GM18526 (cell line): ENCODE measurements around the gene BSCL2.

ENCODE experiments used
- POLR2A ChIP-seq: IDR thresholded peaks from 3 replicates; pipeline ENCODE4 v1.6.1; 2011; ENCODE audit not compliant: insufficient read length; ENCODE audit errors: extremely low read depth

Gene BSCL2

GRCh38 chr11:62676698-62677097 lies 30.5 kb downstream of the BSCL2 start:
- no peak for TF ChIP-seq POLR2A

GRCh38 chr11:62673196-62673525 lies 34.1 kb downstream of the BSCL2 start:
- TF ChIP-seq POLR2A: no peak

DNA sequence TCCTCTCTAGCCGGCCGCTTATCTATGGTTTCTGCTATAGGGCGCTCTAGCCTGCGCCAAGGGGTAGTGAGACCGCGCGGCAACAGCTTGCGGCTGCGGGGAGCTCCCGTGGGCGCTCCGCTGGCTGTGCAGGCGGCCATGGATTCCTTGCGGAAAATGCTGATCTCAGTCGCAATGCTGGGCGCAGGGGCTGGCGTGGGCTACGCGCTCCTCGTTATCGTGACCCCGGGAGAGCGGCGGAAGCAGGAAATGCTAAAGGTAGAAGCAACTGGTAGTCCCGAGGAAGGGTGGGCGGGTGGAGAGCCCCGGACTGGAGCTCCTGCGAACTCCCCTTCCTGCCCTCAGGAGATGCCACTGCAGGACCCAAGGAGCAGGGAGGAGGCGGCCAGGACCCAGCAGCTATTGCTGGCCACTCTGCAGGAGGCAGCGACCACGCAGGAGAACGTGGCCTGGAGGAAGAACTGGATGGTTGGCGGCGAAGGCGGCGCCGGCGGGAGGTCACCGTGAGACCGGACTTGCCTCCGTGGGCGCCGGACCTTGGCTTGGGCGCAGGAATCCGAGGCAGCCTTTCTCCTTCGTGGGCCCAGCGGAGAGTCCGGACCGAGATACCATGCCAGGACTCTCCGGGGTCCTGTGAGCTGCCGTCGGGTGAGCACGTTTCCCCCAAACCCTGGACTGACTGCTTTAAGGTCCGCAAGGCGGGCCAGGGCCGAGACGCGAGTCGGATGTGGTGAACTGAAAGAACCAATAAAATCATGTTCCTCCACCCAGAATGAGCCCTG lies 35.4 kb downstream of the BSCL2 start, which contains the start of the genes LBHD1 and UQCC3:
TSS of gene LBHD1 (minus strand) at position 660 of the 782 bp plus-strand sequence. CDS start 2,236 bp downstream, outside the sequence.
TSS of gene UQCC3 (plus strand) at position 66 of the 782 bp plus-strand sequence. CDS start at position 139, 73 bp downstream.
- TF ChIP-seq POLR2A: peak; percentile 81

- no peak for TF ChIP-seq POLR2A
These were observed 36.0 kb downstream of the BSCL2 start for GRCh38 chr11:62671236-62671607.

DNA sequence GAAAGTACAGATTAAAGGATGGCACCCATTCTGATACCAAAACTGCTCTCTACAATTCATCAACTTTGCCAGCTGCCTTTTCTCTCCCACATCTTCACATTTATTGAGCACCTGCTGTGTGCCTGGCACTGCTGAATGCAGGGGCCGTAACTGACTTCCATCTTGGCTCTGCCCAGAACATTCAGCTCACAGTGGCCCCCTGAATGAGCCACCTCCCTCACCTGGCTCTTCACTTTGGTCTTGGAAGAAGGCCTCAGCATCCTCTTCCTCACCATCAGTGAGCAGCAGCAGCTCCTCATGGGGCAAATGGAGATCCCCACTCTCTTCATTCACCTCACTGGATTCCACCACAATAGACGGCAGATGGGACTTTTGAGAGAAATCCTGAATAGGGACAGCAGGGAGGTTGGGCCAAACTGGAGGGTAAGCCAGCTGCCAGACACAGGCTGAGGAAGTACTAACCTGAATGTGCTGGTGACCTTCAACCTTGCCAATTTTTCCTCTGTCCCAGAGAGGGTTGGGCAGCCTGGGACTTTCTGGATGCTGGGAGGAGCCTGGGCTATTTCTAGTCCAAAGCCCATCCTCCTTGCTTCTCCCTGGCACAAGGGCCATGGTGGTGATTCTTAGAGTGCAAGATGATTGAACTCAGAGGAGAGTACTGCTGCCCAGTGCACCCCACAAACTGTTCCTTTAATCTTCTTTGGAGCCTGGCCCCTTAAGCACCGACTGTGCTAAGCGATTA lies 37.6 kb downstream of the BSCL2 start:
- TF ChIP-seq POLR2A: no peak

- no peak for TF ChIP-seq POLR2A
These were observed 39.8 kb downstream of the BSCL2 start for GRCh38 chr11:62667460-62667859.

DNA sequence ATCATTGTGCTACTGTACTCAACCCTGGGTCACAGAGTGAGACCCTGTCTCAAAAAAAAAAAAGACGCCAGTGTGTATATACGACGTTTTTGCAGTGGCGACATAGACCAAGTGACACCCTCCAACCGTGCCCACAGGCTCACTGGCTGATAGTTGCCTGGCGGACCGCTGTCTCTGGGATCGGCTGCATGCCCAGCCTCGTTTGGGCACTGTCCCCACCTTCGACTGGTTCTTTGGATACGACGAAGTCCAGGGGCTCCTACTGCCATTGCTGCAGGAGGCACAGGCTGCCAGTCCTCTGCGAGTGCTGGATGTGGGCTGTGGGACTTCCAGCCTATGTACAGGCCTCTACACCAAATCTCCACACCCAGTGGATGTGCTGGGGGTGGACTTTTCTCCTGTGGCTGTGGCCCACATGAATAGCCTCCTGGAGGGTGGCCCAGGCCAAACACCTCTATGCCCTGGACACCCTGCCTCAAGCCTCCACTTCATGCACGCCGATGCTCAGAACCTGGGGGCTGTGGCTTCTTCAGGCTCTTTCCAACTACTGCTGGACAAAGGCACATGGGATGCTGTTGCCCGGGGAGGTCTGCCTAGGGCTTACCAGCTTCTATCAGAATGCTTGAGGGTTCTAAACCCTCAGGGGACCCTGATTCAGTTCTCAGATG lies 40.8 kb downstream of the BSCL2 start:
- TF ChIP-seq POLR2A: no peak

GRCh38 chr11:62665599-62666258 lies 41.5 kb downstream of the BSCL2 start:
- TF ChIP-seq POLR2A: no peak

- peak; percentile 100 for TF ChIP-seq POLR2A
These were observed 42.1 kb downstream of the BSCL2 start, which contains the start of the genes C11orf98 and CSKMT for GRCh38 chr11:62665075-62665598. TSS of gene C11orf98 (minus strand) at chr11:62665210. CDS start at chr11:62665169, 41 bp downstream. TSS of gene CSKMT (plus strand) at chr11:62665312. CDS start at chr11:62665880, 568 bp downstream.

GRCh38 chr11:62664405-62665074 lies 42.7 kb downstream of the BSCL2 start:
- no peak for TF ChIP-seq POLR2A

DNA sequence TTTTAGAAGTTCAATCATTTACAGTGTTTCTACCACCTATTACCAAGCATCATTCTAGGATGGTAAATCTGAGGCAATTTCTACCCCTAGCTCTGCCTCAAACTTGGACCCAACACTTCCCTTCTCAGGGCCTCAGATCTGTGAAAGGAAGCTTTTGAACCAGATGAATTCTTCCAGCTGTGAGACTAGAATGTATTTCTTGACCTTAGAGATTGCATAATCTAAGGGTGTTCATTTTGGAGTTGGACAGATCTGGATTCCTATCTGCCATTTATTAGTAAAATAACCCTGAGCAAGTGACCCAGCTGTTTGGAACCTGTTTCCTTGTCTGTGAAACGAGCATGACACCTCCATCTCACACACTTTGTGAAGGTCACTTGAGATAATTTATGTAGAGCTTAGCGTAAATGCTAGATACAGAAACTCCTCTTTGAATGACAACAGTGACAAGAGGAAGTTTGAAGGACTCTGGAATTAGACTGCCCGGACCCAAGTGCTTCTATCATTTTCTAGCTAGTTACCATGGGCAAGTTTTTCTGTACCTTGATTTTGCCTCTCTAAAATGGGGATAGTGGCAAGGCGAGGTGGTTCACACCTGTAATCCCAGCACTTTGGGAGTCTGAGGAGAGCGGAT lies 50.3 kb downstream of the BSCL2 start:
- no peak for TF ChIP-seq POLR2A

DNA sequence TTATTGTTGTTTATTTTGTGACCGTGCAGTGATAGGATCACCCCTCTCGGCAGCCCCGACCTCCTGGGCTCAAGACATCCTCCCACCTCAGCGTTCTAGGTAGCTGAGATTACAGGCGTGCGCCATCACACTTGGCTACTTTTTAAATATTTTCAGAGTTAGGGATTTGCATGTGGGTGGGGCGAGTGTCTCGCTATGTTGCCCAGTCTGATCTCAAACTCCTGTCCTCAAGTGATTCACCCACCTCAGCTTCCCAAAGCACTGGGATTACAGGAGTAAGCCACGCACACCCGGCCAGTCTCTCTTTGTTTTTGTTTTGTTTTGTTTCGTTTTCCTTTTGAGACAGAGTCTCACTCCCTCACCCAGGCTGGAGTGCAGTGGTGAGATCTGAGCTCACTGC lies 52.9 kb downstream of the BSCL2 start:
- TF ChIP-seq POLR2A: no peak

- TF ChIP-seq POLR2A: no peak
These were observed 54.8 kb downstream of the BSCL2 start for GRCh38 chr11:62652161-62653006.
